Right renal pelvis (tissue), 4 donors: ENCODE measurements around the gene TBC1D22A. TPM values are rescaled to one million over a fixed set of nuclear protein-coding genes. Genes with fewer than 3 reads are reported as not detected.

Experiments used
- DNase-seq, 4 donors: peaks; one replicate each; pipeline ENCODE4 v3.0.0-alpha.2; 2013; ENCODE audit warnings: low read depth in 4 of 4, low spot score in 3 of 4, missing footprints in 1 of 4
- polyA plus RNA-seq, 4 donors: library from polyadenylated mRNA; unstranded; fragments of 120-200 nt; gene quantifications; one replicate each; pipeline ENCODE4 v1.2.1, GENCODE V29; 2013; ENCODE audit not compliant: insufficient read length in 4 of 4

TBC1D22A gene
- polyA plus RNA-seq, 4 donors: 17.8 to 19.7 (median 18.2) TPM

GRCh38 chr22:47017245-47017644 is 254.8 kb downstream of the TBC1D22A start:
- no peak for DNase-seq

- DNase-seq: no peak
These were observed 255.8 kb downstream of the TBC1D22A start for GRCh38 chr22:47018010-47018910.

- peak in 1 of 4 donors; percentile 14 for DNase-seq
These were observed 256.8 kb downstream of the TBC1D22A start for GRCh38 chr22:47019012-47019790.

- no peak for DNase-seq
These were observed 257.7 kb downstream of the TBC1D22A start for GRCh38 chr22:47020166-47020565.

GRCh38 chr22:47021371-47022074 is 259.1 kb downstream of the TBC1D22A start:
- no peak for DNase-seq

- DNase-seq: no peak
These were observed 259.6 kb downstream of the TBC1D22A start for GRCh38 chr22:47022075-47022473.

GRCh38 chr22:47022475-47022874 is 260.0 kb downstream of the TBC1D22A start:
- DNase-seq: no peak

GRCh38 chr22:47023871-47024270 is 261.4 kb downstream of the TBC1D22A start:
- DNase-seq: no peak

GRCh38 chr22:47027766-47028165 is 265.3 kb downstream of the TBC1D22A start:
- no peak for DNase-seq

- DNase-seq: no peak
These were observed 267.0 kb downstream of the TBC1D22A start for GRCh38 chr22:47029244-47030074.

GRCh38 chr22:47030143-47030661 is 267.8 kb downstream of the TBC1D22A start:
- DNase-seq: no peak

GRCh38 chr22:47030881-47031627 is 268.6 kb downstream of the TBC1D22A start:
- no peak for DNase-seq

- no peak for DNase-seq
These were observed 269.1 kb downstream of the TBC1D22A start for GRCh38 chr22:47031628-47031915.

GRCh38 chr22:47032091-47032943 is 269.9 kb downstream of the TBC1D22A start:
- no peak for DNase-seq

GRCh38 chr22:47032956-47033647 is 270.7 kb downstream of the TBC1D22A start:
- DNase-seq: no peak

- no peak for DNase-seq
These were observed 271.2 kb downstream of the TBC1D22A start for GRCh38 chr22:47033648-47034000.

- DNase-seq: no peak
These were observed 271.8 kb downstream of the TBC1D22A start for GRCh38 chr22:47034076-47034808.
